IMR-90 (cell line): ENCODE results near the gene ZBP1. TPM values are rescaled to one million over a fixed set of nuclear protein-coding genes. Genes with fewer than 3 reads are reported as not detected.

Experiments used
- polyA plus RNA-seq, 3 experiments: library from polyadenylated mRNA; depleted of rRNA; stranded (reverse); fragments of >200 nt; gene quantifications; 2 replicates each; pipeline ENCODE4 v1.2.3, GENCODE V29; 2012; ENCODE audit warnings: low replicate concordance in 1 of 3
- total RNA-seq: library from RNA; depleted of rRNA; stranded (reverse); fragments of >200 nt; gene quantifications from 2 replicates; pipeline ENCODE4 v1.2.3, GENCODE V29; 2012
- TF ChIP-seq, protein P1 (sequence below): fragments of 150-350 bp; IDR thresholded peaks from 2 replicates; pipeline ENCODE4 v1.6.1; 2016; ENCODE audit warnings: low read depth, mild to moderate bottlenecking, low read length, moderate library complexity, borderline replicate concordance

Gene ZBP1
- total and polyA plus RNA-seq, 2 of the 4 experiments (the other 2 are of a cell fraction), result not detected

DNA sequence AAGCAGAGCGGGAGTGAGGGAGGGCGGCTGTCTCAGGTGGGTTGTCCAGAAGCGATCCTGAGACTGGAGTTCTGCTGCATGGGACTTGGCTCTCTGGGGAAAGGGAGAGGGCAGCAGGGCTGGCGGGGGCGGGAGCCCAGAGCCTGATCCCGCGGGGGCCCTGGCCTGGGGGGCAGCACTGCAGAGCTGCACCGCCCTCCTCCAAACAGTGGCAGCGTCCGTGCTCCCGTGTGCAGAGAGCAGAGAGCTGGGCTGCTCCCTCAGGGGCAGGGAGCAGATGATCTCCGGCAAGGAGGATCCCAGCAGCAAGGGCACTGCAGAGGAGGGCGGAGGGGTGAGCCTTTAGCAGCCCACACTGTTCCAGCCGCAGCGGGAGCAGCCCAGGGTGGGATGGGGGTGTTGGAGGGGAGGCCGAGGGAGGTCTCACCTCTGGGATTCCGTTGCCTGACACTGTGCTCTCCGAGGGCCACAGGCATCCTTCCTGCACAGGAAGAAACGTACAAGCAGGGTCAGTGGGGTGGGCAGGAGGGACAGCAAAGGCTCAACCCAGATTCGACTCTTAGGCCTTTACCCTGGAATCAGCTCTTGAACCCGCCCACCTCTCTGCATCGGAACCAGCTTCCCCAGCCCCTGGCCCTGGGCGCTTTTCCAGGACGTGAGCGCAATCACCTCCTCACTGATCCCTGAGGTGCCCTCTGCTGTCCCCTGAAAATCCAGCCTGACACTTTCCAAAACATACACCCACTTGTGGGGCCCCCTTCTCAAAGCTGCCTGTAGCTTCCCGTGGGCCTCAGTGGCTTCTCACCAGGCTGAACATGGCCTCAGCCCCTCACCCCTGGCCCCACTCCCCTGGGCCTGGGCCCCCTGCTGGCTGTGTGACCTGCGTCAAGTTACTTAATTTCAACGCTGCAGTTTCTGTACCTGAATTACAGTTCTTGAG is 32.6 kb upstream of the ZBP1 start (continued):
- TF ChIP-seq, protein P1, sequence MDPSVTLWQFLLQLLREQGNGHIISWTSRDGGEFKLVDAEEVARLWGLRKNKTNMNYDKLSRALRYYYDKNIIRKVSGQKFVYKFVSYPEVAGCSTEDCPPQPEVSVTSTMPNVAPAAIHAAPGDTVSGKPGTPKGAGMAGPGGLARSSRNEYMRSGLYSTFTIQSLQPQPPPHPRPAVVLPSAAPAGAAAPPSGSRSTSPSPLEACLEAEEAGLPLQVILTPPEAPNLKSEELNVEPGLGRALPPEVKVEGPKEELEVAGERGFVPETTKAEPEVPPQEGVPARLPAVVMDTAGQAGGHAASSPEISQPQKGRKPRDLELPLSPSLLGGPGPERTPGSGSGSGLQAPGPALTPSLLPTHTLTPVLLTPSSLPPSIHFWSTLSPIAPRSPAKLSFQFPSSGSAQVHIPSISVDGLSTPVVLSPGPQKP, result no peak
